ENCODE results near the gene DNAH6. TPM values are rescaled to one million over a fixed set of nuclear protein-coding genes. Genes with fewer than 3 reads are reported as not detected.

Gene DNAH6
- total RNA-seq, 4 donors from 2014 or later = 3.2 to 9.3 (median 6.3) TPM

GRCh38 chr2:84856787-84857186 lies 340.5 kb downstream of the DNAH6 start:
- H3K27ac ChIP-seq = no peak overlapping the region
- DNase-seq = no peak
- H3K27me3 ChIP-seq = no peaks in the 10 kb centered on the region
- intact Hi-C loops (cut with DNase I) = no loop called here
- no peaks in the 10 kb centered on the region for H3K9me3 ChIP-seq
- H3K4me1 ChIP-seq = no peaks in the 10 kb centered on the region
- H3K36me3 ChIP-seq = no peaks in the 10 kb centered on the region
- TF ChIP-seq POLR2A (IDR thresholded peaks at IDR 0.05) = no peak
- no peak for TF ChIP-seq CTCF (IDR thresholded peaks at IDR 0.05)
- 87 to 89% methylated on average over 6 of the region's 6 CpGs for WGBS, 2 donors
- no peak overlapping the region for H3K4me3 ChIP-seq (replicated peaks in 1 of 3)

- no peak overlapping the region for H3K27ac ChIP-seq
- intact Hi-C loops (cut with DNase I) = no loop called here
- no peak overlapping the region for H3K4me3 ChIP-seq (replicated peaks in 1 of 3)
- H3K27me3 ChIP-seq = no peaks in the 10 kb centered on the region
- no peaks in the 10 kb centered on the region for H3K9me3 ChIP-seq
- no peak for TF ChIP-seq CTCF (IDR thresholded peaks at IDR 0.05)
- TF ChIP-seq POLR2A (IDR thresholded peaks at IDR 0.05) = no peak
- H3K36me3 ChIP-seq = no peaks in the 10 kb centered on the region
- 95 to 97% methylated on average over 5 of the region's 5 CpGs for WGBS, 2 donors
- no peak for DNase-seq
- H3K4me1 ChIP-seq = no peaks in the 10 kb centered on the region
These were observed 341.3 kb downstream of the DNAH6 start for GRCh38 chr2:84857566-84857965.

- no peak for DNase-seq
- Histone ChIP-seq H3K36me3 (no peaks in the 10 kb centered on the region), H3K9me3 (no peaks in the 10 kb centered on the region), H3K4me1 (no peaks in the 10 kb centered on the region), H3K27ac (no peak overlapping the region), H3K4me3 (replicated peaks in 1 of 3) (no peak overlapping the region), H3K27me3 (no peaks in the 10 kb centered on the region)
- TF ChIP-seq POLR2A (IDR thresholded peaks at IDR 0.05) = no peak
- TF ChIP-seq CTCF (IDR thresholded peaks at IDR 0.05) = no peak
- intact Hi-C loops (cut with DNase I) = no loop called here
- 77 to 81% methylated on average over 3 of the region's 3 CpGs for WGBS, 2 donors
These were observed 341.8 kb downstream of the DNAH6 start for GRCh38 chr2:84858123-84858522.

DNA sequence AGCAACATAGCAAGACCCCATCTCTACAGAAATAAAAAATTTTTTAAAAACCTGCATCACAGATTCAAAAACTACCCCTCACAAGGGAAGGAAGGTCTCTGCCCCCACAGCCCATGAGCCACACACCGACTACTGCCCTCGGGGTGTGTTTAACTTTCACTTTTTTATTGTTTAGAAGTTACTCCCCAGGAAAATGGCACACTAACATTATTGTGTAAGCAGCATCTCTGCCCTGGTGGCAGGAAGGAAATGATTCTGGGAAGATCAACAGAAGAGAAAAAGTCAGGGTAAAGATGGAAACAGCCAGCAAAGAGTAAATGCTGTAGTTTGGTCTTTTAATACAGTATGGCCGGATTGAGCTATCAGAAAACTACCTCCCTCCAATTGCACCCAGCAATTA lies 342.6 kb downstream of the DNAH6 start:
- no peaks in the 10 kb centered on the region for H3K9me3 ChIP-seq
- intact Hi-C loops (cut with DNase I) = no loop called here
- no peak for TF ChIP-seq POLR2A (IDR thresholded peaks at IDR 0.05)
- TF ChIP-seq CTCF (IDR thresholded peaks at IDR 0.05) = no peak
- H3K36me3 ChIP-seq = no peaks in the 10 kb centered on the region
- no peak overlapping the region for H3K4me3 ChIP-seq (replicated peaks in 1 of 3)
- no peak for DNase-seq
- WGBS, 2 donors = 69 to 81% methylated on average over 3 of the region's 3 CpGs
- H3K4me1 ChIP-seq = no peaks in the 10 kb centered on the region
- H3K27me3 ChIP-seq = no peaks in the 10 kb centered on the region
- no peak overlapping the region for H3K27ac ChIP-seq

GRCh38 chr2:84861539-84861938 lies 345.2 kb downstream of the DNAH6 start:
- TF ChIP-seq POLR2A (IDR thresholded peaks at IDR 0.05) = no peak
- no peak for TF ChIP-seq CTCF (IDR thresholded peaks at IDR 0.05)
- H3K36me3 ChIP-seq = no peaks in the 10 kb centered on the region
- intact Hi-C loops (cut with DNase I) = no loop called here
- no peaks in the 10 kb centered on the region for H3K4me1 ChIP-seq
- no peak overlapping the region for H3K27ac ChIP-seq
- WGBS, 2 donors = 57 to 70% methylated on average over 6 of the region's 6 CpGs
- no peak for DNase-seq
- H3K9me3 ChIP-seq = no peaks in the 10 kb centered on the region
- H3K4me3 ChIP-seq (replicated peaks in 1 of 3) = no peak overlapping the region
- no peaks in the 10 kb centered on the region for H3K27me3 ChIP-seq
